CD4-positive, CD25-positive, alpha-beta regulatory T cell (primary cell): ENCODE measurements around the gene TENM4. TPM values are rescaled to one million over a fixed set of nuclear protein-coding genes. Genes with fewer than 3 reads are reported as not detected.

ENCODE experiments used
- ATAC-seq, 2 donors: fragments of 150-1000 bp; cut with Tn5 transposase; one replicate each; pipeline ENCODE4 v1.10.0; 2021; ENCODE audit warnings: low read depth in 2 of 2, moderate number of reproducible peaks in 2 of 2, moderate library complexity in 1 of 2
- DNase-seq, 3 donors: peaks; one replicate each; pipeline versions ENCODE4 v3.0.0 to v3.0.0-alpha.2; 2012 to 2022; ENCODE audit warnings: mixed read lengths in 1 of 3
- H3K27ac ChIP-seq: one replicate; pipeline ENCODE4 v1.7.0; 2013; ENCODE audit warnings: mild to moderate bottlenecking, low read length; ENCODE audit not compliant: insufficient read depth, poor library complexity, severe bottlenecking
- H3K27me3 ChIP-seq: one replicate; pipeline ENCODE4 v1.7.0; 2013; ENCODE audit warnings: low read length; ENCODE audit not compliant: control insufficient read depth, insufficient read depth
- H3K36me3 ChIP-seq: one replicate; pipeline ENCODE4 v1.7.0; 2013; ENCODE audit warnings: mild to moderate bottlenecking, low read length, moderate library complexity; ENCODE audit not compliant: control insufficient read depth, insufficient read depth
- H3K4me1 ChIP-seq: 2 replicates; pipeline ENCODE4 v1.7.0; 2013; ENCODE audit warnings: mild to moderate bottlenecking, low read length; ENCODE audit not compliant: insufficient read depth, control insufficient read depth, poor library complexity, severe bottlenecking
- H3K4me3 ChIP-seq: one replicate; pipeline ENCODE4 v1.7.0; 2013; ENCODE audit warnings: low read depth, mild to moderate bottlenecking, low read length, moderate library complexity
- H3K9me3 ChIP-seq, 2 experiments: 1 replicate in 1 of 2; 2 replicates in 1 of 2; pipeline ENCODE4 v1.7.0; 2013; ENCODE audit warnings: low read length in 2 of 2, mild to moderate bottlenecking in 1 of 2, moderate library complexity in 1 of 2; ENCODE audit not compliant: control insufficient read depth in 2 of 2
- H3K27ac Mint-ChIP-seq, 3 donors: one replicate each; pipeline ENCODE4 v1.8.0; 2020 to 2022; ENCODE audit warnings: mild to moderate bottlenecking in 3 of 3, mixed read lengths in 3 of 3, moderate library complexity in 2 of 3
- H3K27me3 Mint-ChIP-seq: one replicate; pipeline ENCODE4 v1.8.0; 2022; ENCODE audit warnings: mild to moderate bottlenecking, mixed read lengths
- H3K36me3 Mint-ChIP-seq: one replicate; pipeline ENCODE4 v1.8.0; 2020; ENCODE audit warnings: mixed read lengths
- H3K4me1 Mint-ChIP-seq, 4 donors: one replicate each; pipeline ENCODE4 v1.8.0; 2020 to 2022; ENCODE audit warnings: mixed read lengths in 4 of 4, mild to moderate bottlenecking in 1 of 4
- H3K4me3 Mint-ChIP-seq, 4 donors: one replicate each; pipeline ENCODE4 v1.8.0; 2020 to 2022; ENCODE audit warnings: mild to moderate bottlenecking in 4 of 4, mixed read lengths in 4 of 4, moderate library complexity in 3 of 4
- H3K9me3 Mint-ChIP-seq, 7 donors: one replicate each; pipeline ENCODE4 v1.8.0; 2020 to 2022; ENCODE audit warnings: mixed read lengths in 7 of 7, mild to moderate bottlenecking in 3 of 7, moderate library complexity in 2 of 7
- polyA plus RNA-seq, 4 donors: library from polyadenylated mRNA; unstranded; fragments of 300-500 nt; fragmentation: Illumina TruSeq; gene quantifications; one replicate each; pipeline ENCODE4 v1.2.3, GENCODE V29; 2021
- total RNA-seq: library from RNA; stranded (reverse); gene quantifications from one replicate; pipeline ENCODE4 v1.2.3, GENCODE V29; 2022

TENM4 gene
- total and polyA plus RNA-seq, 5 donors from 2014 or later = 0.02 TPM; not detected in 4

GRCh38 chr11:79150320-79150719, 290.5 kb downstream of the TENM4 start:
- Mint-ChIP-seq H3K36me3 (no peaks in the 10 kb centered on the region), H3K27me3 (no peaks in the 10 kb centered on the region), H3K9me3 (peaks cover 0 to 3% (median 0%) of the 10 kb centered on the region in 7 donors), H3K4me1 (no peaks in the 10 kb centered on the region), H3K4me3 (no peak overlapping the region), H3K27ac (no peak overlapping the region)
- Histone ChIP-seq H3K36me3 (no peaks in the 10 kb centered on the region), H3K4me1 (no peaks in the 10 kb centered on the region), H3K9me3 (no peaks in the 10 kb centered on the region), H3K27ac (no peak overlapping the region), H3K4me3 (no peak overlapping the region), H3K27me3 (no peaks in the 10 kb centered on the region)
- DNase-seq (no peak), ATAC-seq (no peak)

DNA sequence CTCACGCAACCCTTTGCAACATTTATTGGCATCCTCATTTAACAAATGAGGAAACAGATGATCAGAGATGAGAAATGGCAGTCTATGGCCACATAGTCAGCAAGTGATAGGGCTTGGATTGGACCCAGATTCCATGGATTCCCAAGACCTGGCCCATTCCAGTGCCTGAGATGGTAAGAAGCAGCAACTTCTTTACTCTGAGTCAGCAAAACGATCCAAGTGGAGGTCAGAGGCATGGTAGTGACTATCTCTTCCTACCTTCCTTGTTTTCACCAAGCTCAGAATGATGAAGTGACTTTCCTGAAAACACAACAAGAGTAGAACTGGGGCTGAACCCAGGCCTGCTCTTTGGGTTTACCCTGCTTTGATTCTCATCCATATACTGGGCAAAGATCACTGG, 293.1 kb downstream of the TENM4 start:
- Histone ChIP-seq H3K4me3 (no peak overlapping the region), H3K27ac (no peak overlapping the region), H3K4me1 (no peaks in the 10 kb centered on the region), H3K36me3 (no peaks in the 10 kb centered on the region), H3K27me3 (no peaks in the 10 kb centered on the region), H3K9me3 (no peaks in the 10 kb centered on the region)
- Mint-ChIP-seq H3K27ac (no peak overlapping the region), H3K27me3 (no peaks in the 10 kb centered on the region), H3K4me3 (no peak overlapping the region), H3K4me1 (no peaks in the 10 kb centered on the region), H3K36me3 (no peaks in the 10 kb centered on the region), H3K9me3 (peaks cover 0 to 5% (median 0%) of the 10 kb centered on the region in 7 donors)
- DNase-seq (no peak), ATAC-seq (no peak)

DNA sequence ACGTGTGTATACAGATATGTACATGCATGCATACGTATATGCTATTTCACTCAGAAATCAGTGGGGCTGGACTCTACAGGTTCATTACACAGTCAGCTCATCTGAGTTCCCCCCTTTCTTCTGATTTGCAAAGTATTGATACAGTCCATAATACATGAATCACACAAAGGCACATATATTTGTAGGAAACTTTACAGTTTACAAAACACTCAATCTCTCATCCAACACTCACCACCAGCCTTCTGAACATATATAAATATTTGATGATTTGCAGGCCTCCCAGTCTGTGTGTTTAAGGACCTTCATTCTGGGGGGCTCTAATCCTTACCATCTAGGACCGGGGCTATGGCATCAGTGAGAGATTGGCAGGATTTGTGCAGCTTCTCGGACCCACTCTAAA, 293.8 kb downstream of the TENM4 start:
- H3K27me3 Mint-ChIP-seq = no peaks in the 10 kb centered on the region
- H3K4me3 Mint-ChIP-seq = no peak overlapping the region

GRCh38 chr11:79139900-79140299, 300.9 kb downstream of the TENM4 start:
- Histone ChIP-seq H3K4me1 (no peaks in the 10 kb centered on the region), H3K27ac (no peak overlapping the region), H3K9me3 (no peaks in the 10 kb centered on the region), H3K27me3 (no peaks in the 10 kb centered on the region), H3K4me3 (no peak overlapping the region), H3K36me3 (no peaks in the 10 kb centered on the region)
- Mint-ChIP-seq H3K4me1 (no peaks in the 10 kb centered on the region), H3K9me3 (peaks cover 2 to 11% (median 3%) of the 10 kb centered on the region in 7 donors), H3K27ac (no peak overlapping the region), H3K4me3 (no peak overlapping the region), H3K36me3 (no peaks in the 10 kb centered on the region), H3K27me3 (no peaks in the 10 kb centered on the region)
- no peak for ATAC-seq
- DNase-seq = peak in 1 of 3 donors; percentile 10

More for the DNA sequence above, 293.8 kb downstream of the TENM4 start:
- Mint-ChIP-seq H3K27ac (no peak overlapping the region), H3K4me1 (no peaks in the 10 kb centered on the region), H3K36me3 (no peaks in the 10 kb centered on the region), H3K9me3 (peaks cover 0 to 8% (median 0%) of the 10 kb centered on the region in 7 donors)
- H3K27ac ChIP-seq = no peak overlapping the region
- H3K27me3 ChIP-seq = no peaks in the 10 kb centered on the region
- no peaks in the 10 kb centered on the region for H3K36me3 ChIP-seq
- no peak overlapping the region for H3K4me3 ChIP-seq
- H3K4me1 ChIP-seq = no peaks in the 10 kb centered on the region
- no peak for ATAC-seq
- no peaks in the 10 kb centered on the region for H3K9me3 ChIP-seq
- no peak for DNase-seq

GRCh38 chr11:79129702-79130101, 311.1 kb downstream of the TENM4 start:
- H3K27me3 Mint-ChIP-seq = no peaks in the 10 kb centered on the region
- no peak overlapping the region for H3K27ac Mint-ChIP-seq
- ATAC-seq (no peak), DNase-seq (no peak)
- Histone ChIP-seq H3K9me3 (no peaks in the 10 kb centered on the region), H3K27ac (no peak overlapping the region), H3K4me1 (no peaks in the 10 kb centered on the region), H3K27me3 (no peaks in the 10 kb centered on the region), H3K4me3 (no peak overlapping the region), H3K36me3 (no peaks in the 10 kb centered on the region)
- no peaks in the 10 kb centered on the region for H3K4me1 Mint-ChIP-seq
- H3K4me3 Mint-ChIP-seq = no peak overlapping the region
- peaks cover 3% of the 10 kb centered on the region for H3K36me3 Mint-ChIP-seq
- H3K9me3 Mint-ChIP-seq = peaks cover 0 to 23% (median 5%) of the 10 kb centered on the region in 7 donors

GRCh38 chr11:79128291-79128690, 312.5 kb downstream of the TENM4 start:
- Histone ChIP-seq H3K9me3 (no peaks in the 10 kb centered on the region), H3K4me1 (no peaks in the 10 kb centered on the region), H3K27ac (no peak overlapping the region), H3K36me3 (no peaks in the 10 kb centered on the region), H3K27me3 (no peaks in the 10 kb centered on the region), H3K4me3 (no peak overlapping the region)
- H3K27ac Mint-ChIP-seq = no peak overlapping the region
- no peak overlapping the region for H3K4me3 Mint-ChIP-seq
- peaks cover 3% of the 10 kb centered on the region for H3K36me3 Mint-ChIP-seq
- peaks cover 0 to 23% (median 5%) of the 10 kb centered on the region in 7 donors for H3K9me3 Mint-ChIP-seq
- no peaks in the 10 kb centered on the region for H3K27me3 Mint-ChIP-seq
- ATAC-seq = no peak
- no peaks in the 10 kb centered on the region for H3K4me1 Mint-ChIP-seq
- no peak for DNase-seq

- Histone ChIP-seq H3K4me3 (no peak overlapping the region), H3K36me3 (no peaks in the 10 kb centered on the region), H3K9me3 (no peaks in the 10 kb centered on the region), H3K4me1 (no peaks in the 10 kb centered on the region), H3K27ac (no peak overlapping the region), H3K27me3 (no peaks in the 10 kb centered on the region)
- Mint-ChIP-seq H3K27ac (no peak overlapping the region), H3K36me3 (no peaks in the 10 kb centered on the region), H3K27me3 (peaks cover 1% of the 10 kb centered on the region), H3K4me1 (no peaks in the 10 kb centered on the region), H3K4me3 (no peak overlapping the region), H3K9me3 (peaks cover 0 to 7% (median 3%) of the 10 kb centered on the region in 7 donors)
- no peak for DNase-seq
- no peak for ATAC-seq
These were observed 318.1 kb downstream of the TENM4 start for GRCh38 chr11:79122759-79123158.

DNA sequence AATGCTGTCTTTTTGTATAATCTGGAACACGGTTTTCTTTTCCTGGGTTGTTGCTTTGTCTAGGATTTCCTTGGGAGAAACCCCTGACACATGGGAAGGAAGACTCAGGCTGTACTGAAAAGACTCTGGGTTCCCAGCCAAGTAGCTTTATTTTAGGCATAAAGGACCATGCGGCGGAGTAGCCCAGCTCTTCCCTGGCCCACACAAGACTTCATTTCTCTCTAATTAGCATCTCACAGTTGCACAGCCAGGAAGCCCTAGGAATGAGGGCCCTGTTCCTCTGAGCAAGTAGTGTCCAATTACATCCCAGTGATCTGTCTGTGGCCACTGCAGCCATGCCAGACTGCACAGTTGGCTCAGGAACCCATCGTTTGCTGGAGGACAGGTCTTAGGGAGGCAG, 319.5 kb downstream of the TENM4 start:
- Mint-ChIP-seq H3K4me3 (no peak overlapping the region), H3K36me3 (no peaks in the 10 kb centered on the region), H3K27ac (no peak overlapping the region), H3K9me3 (peaks cover 0 to 7% (median 1%) of the 10 kb centered on the region in 7 donors), H3K27me3 (peaks cover 5% of the 10 kb centered on the region), H3K4me1 (no peaks in the 10 kb centered on the region)
- Histone ChIP-seq H3K4me1 (no peaks in the 10 kb centered on the region), H3K27me3 (no peaks in the 10 kb centered on the region), H3K4me3 (no peak overlapping the region), H3K36me3 (no peaks in the 10 kb centered on the region), H3K9me3 (no peaks in the 10 kb centered on the region), H3K27ac (no peak overlapping the region)
- DNase-seq (no peak), ATAC-seq (no peak)
